ENCODE measurements around the gene SSBP2. TPM values are rescaled to one million over a fixed set of nuclear protein-coding genes. Genes with fewer than 3 reads are reported as not detected.
A peak's percentile ranks its signal among the peaks of the same experiment; 100 is the strongest.

SSBP2 gene
- total and polyA plus RNA-seq, 2 donors (not counting 3 experiments of a cell fraction or from before 2014, with no cell fraction given) = 9.6 to 11.5 TPM

DNA sequence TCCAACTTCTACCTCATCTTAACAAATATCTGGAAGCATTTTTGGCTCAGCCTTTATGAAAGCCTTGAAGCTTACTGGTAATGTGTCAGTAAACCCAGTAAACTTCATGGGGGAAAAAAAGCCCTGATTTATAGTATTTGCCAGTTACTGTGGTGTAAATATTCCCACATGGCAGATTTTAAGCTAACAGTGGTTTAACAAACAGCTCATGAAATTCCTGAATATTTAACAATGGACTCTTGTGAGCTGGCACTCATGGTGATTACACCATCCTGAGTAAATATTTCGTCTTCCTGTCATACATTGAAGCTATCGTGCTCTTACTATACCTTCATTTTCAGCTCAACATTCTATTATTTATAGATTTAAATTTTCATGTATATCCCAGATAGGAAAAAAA is 300.0 kb downstream of the SSBP2 start:
- Histone ChIP-seq H3K79me2 (ENCODE audit: control insufficient read depth, insufficient read depth, low read length) (no peaks in the 10 kb centered on the region), H3K9ac (replicated peaks; ENCODE audit: extremely low read depth, insufficient read depth, low read length) (no peak overlapping the region), H3K4me3 (replicated peaks in 1 of 3; ENCODE audit: insufficient read depth in 1 of 3, low read depth in 1 of 3, low read length in 3 of 3) (no peak overlapping the region), H3K9me1 (replicated peaks; ENCODE audit: control insufficient read depth, extremely low read depth, insufficient read depth, low read length) (no peaks in the 10 kb centered on the region), H3K4me1 (ENCODE audit: control insufficient read depth, extremely low read depth, insufficient read depth, low read length) (no peaks in the 10 kb centered on the region), H2AFZ (ENCODE audit: low read depth, low read length) (no peak overlapping the region), H3K4me2 (ENCODE audit: insufficient read depth, low read length) (no peak overlapping the region), H4K20me1 (replicated peaks; ENCODE audit: control insufficient read depth, extremely low read depth, insufficient read depth, low read length) (no peaks in the 10 kb centered on the region), H3K27me3 (ENCODE audit: control insufficient read depth in 2 of 2, insufficient read depth in 2 of 2, low read length in 2 of 2) (no peaks in the 10 kb centered on the region), H3K9me3 (replicated peaks; ENCODE audit: control insufficient read depth, insufficient read depth, low read length) (no peaks in the 10 kb centered on the region), H3K36me3 (ENCODE audit: control insufficient read depth in 2 of 2, extremely low read depth in 1 of 2, insufficient read depth in 2 of 2, low read length in 2 of 2) (no peaks in the 10 kb centered on the region), H3K27ac (ENCODE audit: insufficient read depth, low read depth, low read length) (no peak overlapping the region)
- peak; percentile 24 for DNase-seq (ENCODE audit: low read depth, low spot score)
- intact Hi-C loops (cut with micrococcal nuclease) = no loop called here
- ChIA-PET CTCF (interaction anchor here (0.8 to 1.7 kb wide), 12 partner anchors 9 to 300 kb away, joined by 3 to 6 read pairs (median 4); partner anchors contain the start of gene SSBP2), POLR2A (interaction anchor here (0.7 kb wide), 1 partner anchor 26 kb away, joined by 4 read pairs; no protein-coding TSS in a partner anchor)
- dilution Hi-C loops (cut with MboI; ENCODE audit: extremely low pct_ligation_motif_present, low sequenced_read_pairs) = no loop called here
- no TSS peak for BruUV-seq (replicated peaks)
- TF ChIP-seq, protein P1, sequence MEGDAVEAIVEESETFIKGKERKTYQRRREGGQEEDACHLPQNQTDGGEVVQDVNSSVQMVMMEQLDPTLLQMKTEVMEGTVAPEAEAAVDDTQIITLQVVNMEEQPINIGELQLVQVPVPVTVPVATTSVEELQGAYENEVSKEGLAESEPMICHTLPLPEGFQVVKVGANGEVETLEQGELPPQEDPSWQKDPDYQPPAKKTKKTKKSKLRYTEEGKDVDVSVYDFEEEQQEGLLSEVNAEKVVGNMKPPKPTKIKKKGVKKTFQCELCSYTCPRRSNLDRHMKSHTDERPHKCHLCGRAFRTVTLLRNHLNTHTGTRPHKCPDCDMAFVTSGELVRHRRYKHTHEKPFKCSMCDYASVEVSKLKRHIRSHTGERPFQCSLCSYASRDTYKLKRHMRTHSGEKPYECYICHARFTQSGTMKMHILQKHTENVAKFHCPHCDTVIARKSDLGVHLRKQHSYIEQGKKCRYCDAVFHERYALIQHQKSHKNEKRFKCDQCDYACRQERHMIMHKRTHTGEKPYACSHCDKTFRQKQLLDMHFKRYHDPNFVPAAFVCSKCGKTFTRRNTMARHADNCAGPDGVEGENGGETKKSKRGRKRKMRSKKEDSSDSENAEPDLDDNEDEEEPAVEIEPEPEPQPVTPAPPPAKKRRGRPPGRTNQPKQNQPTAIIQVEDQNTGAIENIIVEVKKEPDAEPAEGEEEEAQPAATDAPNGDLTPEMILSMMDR (IDR thresholded peaks at IDR 0.05; ENCODE audit: extremely low read depth in 1 of 2, insufficient read depth in 1 of 2, low read depth in 1 of 2, low read length in 2 of 2) = no peak
- TF ChIP-seq JUN (IDR thresholded peaks at IDR 0.05; ENCODE audit: borderline replicate concordance, insufficient read depth, insufficient read length, low read depth) (no peak), GATA2 (IDR thresholded peaks at IDR 0.05; ENCODE audit: insufficient read depth, insufficient read length, low read depth, low read length) (no peak), FOS (IDR thresholded peaks at IDR 0.05; ENCODE audit: borderline replicate concordance, insufficient read depth, low read length) (no peak), EZH2 (IDR thresholded peaks at IDR 0.05; ENCODE audit: borderline replicate concordance, low read depth, low read length, severe bottlenecking) (no peak), POLR2AphosphoS5 (IDR thresholded peaks at IDR 0.05; ENCODE audit: insufficient read depth, low read depth, low read length) (no peak), POLR2A (IDR thresholded peaks at IDR 0.05; ENCODE audit: low read depth, low read length) (no peak), MYC (IDR thresholded peaks at IDR 0.05; ENCODE audit: low read depth, low read length) (no peak)
- TF ChIP-seq, protein P2, sequence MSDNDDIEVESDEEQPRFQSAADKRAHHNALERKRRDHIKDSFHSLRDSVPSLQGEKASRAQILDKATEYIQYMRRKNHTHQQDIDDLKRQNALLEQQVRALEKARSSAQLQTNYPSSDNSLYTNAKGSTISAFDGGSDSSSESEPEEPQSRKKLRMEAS (IDR thresholded peaks at IDR 0.05; ENCODE audit: insufficient read depth, insufficient read length) = no peak
- FAIRE-seq = peak; percentile 33
